Rectal smooth muscle tissue (tissue), 1 donor: ENCODE measurements around the gene ARPC3.
"Not testable (repeated sequence)": the region's sequence is repeated elsewhere in the genome, so short reads cannot be mapped to it uniquely, and the experiment has no call there.

ENCODE experiments used
- H3K27ac ChIP-seq: one replicate; pipeline ENCODE4 v1.7.0; 2013; ENCODE audit warnings: low read depth, low read length, inconsistent platforms
- H3K27me3 ChIP-seq: one replicate; pipeline ENCODE4 v1.7.0; 2013; ENCODE audit warnings: low read length; ENCODE audit not compliant: control insufficient read depth, insufficient read depth
- H3K36me3 ChIP-seq: one replicate; pipeline ENCODE4 v1.7.0; 2013; ENCODE audit warnings: low read length; ENCODE audit not compliant: control insufficient read depth, insufficient read depth
- H3K4me1 ChIP-seq: one replicate; pipeline ENCODE4 v1.7.0; 2013; ENCODE audit warnings: low read length; ENCODE audit not compliant: control insufficient read depth, insufficient read depth
- H3K4me3 ChIP-seq: one replicate; pipeline ENCODE4 v1.7.0; 2013; ENCODE audit warnings: low read length
- H3K9ac ChIP-seq: one replicate; pipeline ENCODE4 v1.7.0; 2013; ENCODE audit warnings: low read length

Gene ARPC3

GRCh38 chr12:110449799-110450497 lies at the start of gene ARPC3:
Gene ARPC3, minus strand, starts transcription at chr12:110450337. Its CDS starts 77 bp downstream, at chr12:110450260.
- H3K9ac ChIP-seq: peak within 1 kb of the TSS; percentile 75
- no peaks in the 10 kb centered on the region for H3K36me3 ChIP-seq
- peaks cover 3% of the 10 kb centered on the region for H3K4me1 ChIP-seq
- peak within 1 kb of the TSS; percentile 86 for H3K4me3 ChIP-seq
- peak within 1 kb of the TSS; percentile 91 for H3K27ac ChIP-seq
- H3K27me3 ChIP-seq: no peaks in the 10 kb centered on the region

GRCh38 chr12:110498984-110499706 lies 49.0 kb upstream of the ARPC3 start:
- H3K27me3 ChIP-seq: no peaks in the 10 kb centered on the region
- no peak overlapping the region for H3K9ac ChIP-seq
- H3K4me3 ChIP-seq: no peak overlapping the region
- no peaks in the 10 kb centered on the region for H3K4me1 ChIP-seq
- peaks cover 5% of the 10 kb centered on the region for H3K36me3 ChIP-seq
- H3K27ac ChIP-seq: no peak overlapping the region

- Histone ChIP-seq H3K9ac (no peak overlapping the region), H3K4me3 (no peak overlapping the region), H3K27me3 (no peaks in the 10 kb centered on the region), H3K36me3 (no peaks in the 10 kb centered on the region), H3K27ac (no peak overlapping the region), H3K4me1 (no peaks in the 10 kb centered on the region)
Measured at GRCh38 chr12:110475426-110475825, 25.3 kb upstream of the ARPC3 start.

- Histone ChIP-seq H3K4me1 (peaks cover 11% of the 10 kb centered on the region), H3K4me3 (peak within 1 kb of the TSS; percentile 99), H3K27me3 (no peaks in the 10 kb centered on the region), H3K27ac (peak within 1 kb of the TSS; percentile 92), H3K9ac (peak within 1 kb of the TSS; percentile 89), H3K36me3 (no peaks in the 10 kb centered on the region)
Measured at GRCh38 chr12:110468214-110469048, 18.3 kb upstream of the ARPC3 start, which contains the start of the genes FAM216A and GPN3. Gene FAM216A, plus strand, starts transcription at chr12:110468845. Its CDS starts 31 bp downstream, at chr12:110468876. Gene GPN3, minus strand, starts transcription at chr12:110468257. Its CDS starts 54 bp downstream, at chr12:110468203.

GRCh38 chr12:110467847-110468213 lies 17.7 kb upstream of the ARPC3 start:
- Histone ChIP-seq H3K27me3 (no peaks in the 10 kb centered on the region), H3K4me1 (peaks cover 11% of the 10 kb centered on the region), H3K27ac (peak overlapping the region; percentile 66), H3K9ac (peak overlapping the region; percentile 89), H3K36me3 (no peaks in the 10 kb centered on the region), H3K4me3 (peak overlapping the region; percentile 99)

- H3K4me3 ChIP-seq: peak overlapping the region; percentile 33
- H3K27me3 ChIP-seq: no peaks in the 10 kb centered on the region
- H3K4me1 ChIP-seq: peaks cover 11% of the 10 kb centered on the region
- peaks cover 2% of the 10 kb centered on the region for H3K36me3 ChIP-seq
- H3K9ac ChIP-seq: no peak overlapping the region
- no peak overlapping the region for H3K27ac ChIP-seq
Measured at GRCh38 chr12:110466791-110467190, 16.7 kb upstream of the ARPC3 start.

GRCh38 chr12:110465765-110466164 lies 15.6 kb upstream of the ARPC3 start:
- H3K36me3 ChIP-seq, H3K4me3 ChIP-seq, H3K27ac ChIP-seq, H3K9ac ChIP-seq, H3K27me3 ChIP-seq: not testable (repeated sequence)
- peaks cover 11% of the 10 kb centered on the region for H3K4me1 ChIP-seq

- peaks cover 7% of the 10 kb centered on the region for H3K36me3 ChIP-seq
- H3K9ac ChIP-seq: no peak overlapping the region
- H3K4me1 ChIP-seq: peaks cover 11% of the 10 kb centered on the region
- no peak overlapping the region for H3K27ac ChIP-seq
- no peaks in the 10 kb centered on the region for H3K27me3 ChIP-seq
- H3K4me3 ChIP-seq: no peak overlapping the region
Measured at GRCh38 chr12:110465024-110465423, 14.9 kb upstream of the ARPC3 start.

- not testable (repeated sequence) for H3K27ac ChIP-seq, H3K4me1 ChIP-seq, H3K27me3 ChIP-seq, H3K36me3 ChIP-seq, H3K4me3 ChIP-seq, H3K9ac ChIP-seq
Measured at GRCh38 chr12:110461189-110461588, 11.1 kb upstream of the ARPC3 start.

- Histone ChIP-seq H3K4me1 (no peaks in the 10 kb centered on the region), H3K36me3 (peaks cover 9% of the 10 kb centered on the region)
Measured at GRCh38 chr12:110458756-110459155, 8.6 kb upstream of the ARPC3 start.

GRCh38 chr12:110453569-110454296 lies 3.6 kb upstream of the ARPC3 start:
- H3K27ac ChIP-seq: no peak overlapping the region
- peaks cover 3% of the 10 kb centered on the region for H3K4me1 ChIP-seq
- H3K4me3 ChIP-seq: no peak overlapping the region
- no peak overlapping the region for H3K9ac ChIP-seq
- H3K27me3 ChIP-seq: no peaks in the 10 kb centered on the region
- no peaks in the 10 kb centered on the region for H3K36me3 ChIP-seq

More at GRCh38 chr12:110458756-110459155, 8.6 kb upstream of the ARPC3 start:
- Histone ChIP-seq H3K27me3 (no peaks in the 10 kb centered on the region), H3K27ac (no peak overlapping the region), H3K9ac (no peak overlapping the region), H3K4me3 (no peak overlapping the region)
